ENCODE results near the gene RPS6KA1.

RPS6KA1 gene

GRCh38 chr1:26530410-26530894, 891 bp downstream of the RPS6KA1 start:
- DNase-seq, result peak; percentile 13
- in situ Hi-C loops (cut with MboI; ENCODE audit: low pct_unique_long_range_greater_than_20kb, low sequenced_read_pairs), result no loop called here

DNA sequence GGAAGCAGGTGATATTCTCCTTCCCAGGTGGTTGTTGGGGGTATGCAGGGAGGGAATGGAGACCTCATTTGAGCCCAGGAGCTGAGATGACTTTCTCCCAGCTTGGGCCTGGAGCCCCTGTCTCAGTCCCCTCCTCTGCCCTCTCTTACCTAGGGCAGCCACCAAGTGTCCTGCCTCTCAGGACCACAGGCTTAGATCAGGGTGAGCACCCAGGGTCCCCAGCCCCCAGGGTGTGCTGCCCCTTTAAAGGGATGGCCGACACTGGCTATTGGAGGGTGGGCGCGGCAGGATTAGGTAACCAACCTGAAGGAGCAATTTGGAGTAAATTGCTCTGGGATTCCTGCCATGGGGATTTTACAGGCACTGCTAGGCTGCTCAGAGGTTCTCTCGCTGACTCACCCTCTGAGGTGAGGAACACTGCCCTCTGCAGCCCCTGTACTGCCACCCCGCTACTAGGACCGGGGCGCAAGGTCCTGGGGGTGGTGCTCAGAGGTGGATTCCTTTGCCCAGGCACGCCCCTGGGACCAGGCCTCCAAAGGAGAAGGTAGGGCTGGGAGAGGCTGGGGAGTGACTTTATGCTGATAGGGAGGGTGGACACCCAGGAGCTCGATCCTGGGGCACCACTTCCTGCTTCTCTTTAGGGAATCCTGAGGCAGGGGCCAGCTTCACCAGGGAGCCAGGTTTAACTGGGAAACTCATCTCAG, 1.5 kb downstream of the RPS6KA1 start:
- in situ Hi-C loops (cut with MboI; ENCODE audit: low pct_unique_long_range_greater_than_20kb, low sequenced_read_pairs), result no loop called here
- DNase-seq, result peak; percentile 79

- in situ Hi-C loops (cut with MboI; ENCODE audit: low pct_unique_long_range_greater_than_20kb, low sequenced_read_pairs), result no loop called here
- no peak for DNase-seq
Measured at GRCh38 chr1:26531651-26532131, 2.1 kb downstream of the RPS6KA1 start.

DNA sequence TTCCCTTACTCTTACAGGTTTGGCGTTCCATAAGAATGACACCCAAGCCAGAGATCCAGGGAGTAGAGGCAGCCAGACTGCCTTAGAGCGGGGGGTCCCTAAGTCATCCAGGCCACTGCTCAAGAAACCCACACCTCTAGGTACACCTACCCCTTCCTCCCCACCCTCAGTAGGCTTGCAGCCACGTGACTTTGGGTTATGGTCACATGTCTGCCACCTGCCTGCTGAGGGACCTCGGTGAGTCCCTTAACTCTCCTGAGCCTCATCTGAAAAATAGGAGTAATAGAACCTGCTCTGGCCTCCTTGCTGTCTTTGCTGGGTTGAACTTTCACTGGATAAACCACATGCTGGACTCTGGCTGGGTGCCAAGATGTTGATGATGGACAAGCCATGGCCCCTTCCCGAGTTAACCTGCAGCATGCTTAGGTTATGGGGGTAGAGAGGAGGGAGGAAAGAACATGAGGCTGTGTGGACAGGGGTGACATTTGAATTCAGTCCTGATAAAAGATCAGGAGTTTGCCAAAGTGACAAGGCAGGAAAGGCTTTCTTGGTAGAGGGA, 4.5 kb downstream of the RPS6KA1 start:
- DNase-seq, result no peak
- in situ Hi-C loops (cut with MboI; ENCODE audit: low pct_unique_long_range_greater_than_20kb, low sequenced_read_pairs), result no loop called here

- in situ Hi-C loops (cut with MboI; ENCODE audit: low pct_unique_long_range_greater_than_20kb, low sequenced_read_pairs), result no loop called here
- no peak for DNase-seq
Measured at GRCh38 chr1:26535201-26535600, 5.6 kb downstream of the RPS6KA1 start.

DNA sequence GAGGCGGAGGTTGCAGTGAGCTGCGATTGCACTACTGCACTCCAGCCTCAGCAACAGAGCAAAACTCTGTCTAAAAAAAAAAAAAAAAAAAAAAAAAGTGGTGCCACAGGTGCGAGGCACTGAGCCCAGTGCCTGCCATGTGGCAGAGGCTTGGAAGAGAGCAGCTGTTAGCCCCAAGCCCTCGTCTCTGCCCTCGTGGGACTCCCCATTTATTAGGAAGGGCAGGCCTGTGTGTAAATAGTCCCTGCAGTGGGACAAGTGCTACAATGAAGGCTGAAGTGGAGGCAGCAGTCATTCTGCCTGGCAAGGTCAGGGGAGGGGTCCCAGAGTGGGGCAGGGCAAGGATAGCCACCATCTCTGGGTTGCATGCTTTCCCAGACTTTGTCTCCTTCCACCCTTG, 6.5 kb downstream of the RPS6KA1 start:
- in situ Hi-C loops (cut with MboI; ENCODE audit: low pct_unique_long_range_greater_than_20kb, low sequenced_read_pairs), result no loop called here
- no peak for DNase-seq

- no peak for DNase-seq
- in situ Hi-C loops (cut with MboI; ENCODE audit: low pct_unique_long_range_greater_than_20kb, low sequenced_read_pairs), result no loop called here
Measured at GRCh38 chr1:26536521-26536920, 7.0 kb downstream of the RPS6KA1 start.

- in situ Hi-C loops (cut with MboI; ENCODE audit: low pct_unique_long_range_greater_than_20kb, low sequenced_read_pairs), result no loop called here
- DNase-seq, result peak; percentile 85
Measured at GRCh38 chr1:26537951-26538352, 8.4 kb downstream of the RPS6KA1 start.

- peak; percentile 60 for DNase-seq
- in situ Hi-C loops (cut with MboI; ENCODE audit: low pct_unique_long_range_greater_than_20kb, low sequenced_read_pairs), result no loop called here
Measured at GRCh38 chr1:26538480-26539412, 9.2 kb downstream of the RPS6KA1 start.

DNA sequence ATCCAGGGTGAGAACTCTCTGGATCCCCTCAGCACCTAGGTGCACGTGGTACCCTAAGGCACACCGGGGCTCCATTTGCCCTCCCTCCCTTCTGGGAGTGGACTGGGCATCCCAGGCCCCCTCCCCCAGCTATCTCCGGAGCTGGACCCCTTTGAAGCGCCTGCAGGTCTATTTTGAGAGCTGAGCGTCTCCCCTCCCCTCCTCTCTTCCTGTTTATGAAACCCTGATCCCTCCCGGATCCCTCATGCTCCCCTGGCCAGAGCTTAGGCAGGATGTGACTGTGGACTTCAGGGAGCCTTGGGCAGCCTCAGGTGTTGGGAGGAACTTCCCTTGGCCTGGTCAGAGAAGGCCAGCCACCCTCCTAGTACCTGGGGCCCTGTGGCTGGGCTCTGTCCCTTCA, 10.2 kb downstream of the RPS6KA1 start:
- in situ Hi-C loops (cut with MboI; ENCODE audit: low pct_unique_long_range_greater_than_20kb, low sequenced_read_pairs), result no loop called here

DNA sequence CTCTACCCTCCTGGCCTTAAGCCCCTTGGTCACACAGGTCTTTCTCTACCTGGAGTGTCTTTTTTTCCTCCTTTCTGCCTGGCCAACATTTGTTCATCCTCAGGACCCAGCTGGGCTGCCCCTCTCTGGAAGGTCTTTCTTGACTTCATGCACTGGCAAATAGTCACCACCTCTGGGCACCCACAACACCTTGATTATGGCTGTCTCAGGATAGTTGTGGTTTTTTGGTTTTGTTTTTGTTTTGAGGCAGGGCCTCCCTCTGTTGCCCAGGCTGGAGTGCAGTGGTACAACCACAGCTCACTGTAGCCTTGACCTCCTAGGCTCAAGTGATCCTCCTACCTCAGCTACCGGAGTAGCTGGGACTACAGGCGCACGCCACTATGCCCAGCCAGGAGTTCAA, 10.8 kb downstream of the RPS6KA1 start:
- peak; percentile 16 for DNase-seq
- in situ Hi-C loops (cut with MboI; ENCODE audit: low pct_unique_long_range_greater_than_20kb, low sequenced_read_pairs), result no loop called here

More for the DNA sequence above, 10.2 kb downstream of the RPS6KA1 start:
- peak; percentile 42 for DNase-seq

GRCh38 chr1:26541431-26541815, 11.9 kb downstream of the RPS6KA1 start:
- in situ Hi-C loops (cut with MboI; ENCODE audit: low pct_unique_long_range_greater_than_20kb, low sequenced_read_pairs), result no loop called here
- no peak for DNase-seq

GRCh38 chr1:26541816-26542711, 12.5 kb downstream of the RPS6KA1 start:
- DNase-seq, result peak; percentile 100
- in situ Hi-C loops (cut with MboI; ENCODE audit: low pct_unique_long_range_greater_than_20kb, low sequenced_read_pairs), result no loop called here

DNA sequence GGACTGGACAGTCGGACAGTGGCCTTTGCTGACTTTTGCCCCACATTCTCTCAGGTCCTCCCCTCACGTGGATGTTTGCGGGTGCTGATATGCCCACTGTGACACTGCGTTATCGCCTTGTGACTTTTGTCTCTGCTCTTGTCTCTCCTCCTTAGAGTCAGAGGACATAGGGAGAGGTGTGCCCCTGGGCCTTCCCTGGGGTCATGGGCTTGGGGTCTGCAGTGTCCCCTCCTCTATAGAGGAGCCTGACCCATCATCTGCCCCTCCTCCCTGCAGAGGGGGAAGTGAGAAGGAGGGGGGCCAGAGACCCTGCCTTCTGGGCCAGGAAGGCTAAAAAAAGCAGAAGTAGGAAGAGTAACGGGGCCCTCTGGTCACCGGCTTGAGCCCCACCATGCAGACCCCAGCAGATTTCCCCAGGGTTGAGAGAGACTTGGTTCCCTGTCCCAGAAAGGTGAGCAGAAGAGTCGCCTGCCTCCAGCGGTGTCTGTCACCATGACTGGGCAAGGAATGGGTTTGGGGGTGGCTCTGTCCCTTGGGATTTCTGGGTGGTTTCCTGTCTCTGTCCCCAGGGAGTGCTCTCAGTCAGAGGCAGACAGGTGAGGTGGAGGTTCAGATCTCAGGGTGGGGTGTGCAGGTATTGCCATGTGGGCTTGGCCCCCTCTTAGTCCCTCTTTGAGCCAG, 13.3 kb downstream of the RPS6KA1 start:
- in situ Hi-C loops (cut with MboI; ENCODE audit: low pct_unique_long_range_greater_than_20kb, low sequenced_read_pairs), result no loop called here
- DNase-seq, result peak; percentile 57

GRCh38 chr1:26543462-26543861, 13.9 kb downstream of the RPS6KA1 start:
- no peak for DNase-seq
- in situ Hi-C loops (cut with MboI; ENCODE audit: low pct_unique_long_range_greater_than_20kb, low sequenced_read_pairs), result no loop called here

- in situ Hi-C loops (cut with MboI; ENCODE audit: low pct_unique_long_range_greater_than_20kb, low sequenced_read_pairs), result no loop called here
- DNase-seq, result no peak
Measured at GRCh38 chr1:26544126-26544525, 14.6 kb downstream of the RPS6KA1 start.

GRCh38 chr1:26545969-26546323, 16.4 kb downstream of the RPS6KA1 start:
- in situ Hi-C loops (cut with MboI; ENCODE audit: low pct_unique_long_range_greater_than_20kb, low sequenced_read_pairs), result no loop called here
- no peak for DNase-seq

GRCh38 chr1:26546375-26546774, 16.8 kb downstream of the RPS6KA1 start:
- in situ Hi-C loops (cut with MboI; ENCODE audit: low pct_unique_long_range_greater_than_20kb, low sequenced_read_pairs), result no loop called here
- peak; percentile 11 for DNase-seq
